HepG2 (cell line): Measurements from ENCODE around the gene ZNF33B. TPM values are rescaled to one million over a fixed set of nuclear protein-coding genes. Genes with fewer than 3 reads are reported as not detected.

Experiments used
- ATAC-seq: fragments of 200-7000 bp; cut with Tn5 transposase; 3 replicates; pipeline ENCODE4 v1.9.1; 2020; ENCODE audit warnings: mild to moderate bottlenecking, moderate library complexity
- BruUV-seq: library from RNA; stranded (reverse); fragments of 400-500 nt; replicated peaks from 2 replicates; lab custom pipeline; 2021; lab: Mats Ljungman, UMichigan
- CTCF ChIA-PET: fragments of 300-600 bp; formaldehyde crosslinking; extraction: SDS; loops from one replicate; lab custom pipeline; 2021; ENCODE audit warnings: low total read pairs, inconsistent platforms, low intra/inter-chr PET ratio; lab: Yijun Ruan, JAX
- POLR2A ChIA-PET: fragments of 350-600 bp; sonication (Branson Sonifier 250); formaldehyde crosslinking; loops from one replicate; lab custom pipeline; 2020; ENCODE audit warnings: antibody characterized with exemption, inconsistent platforms; lab: Yijun Ruan, JAX
- DNase-seq: peaks from one replicate; pipeline ENCODE4 v3.0.0-alpha.2; 2015; ENCODE audit warnings: low spot score
- FAIRE-seq: peaks from 3 replicates; lab custom pipeline; 2011; peaks lifted over from hg19 to GRCh38; lab: Jason Lieb, UNC
- H2AFZ ChIP-seq: one replicate; pipeline ENCODE4 v1.6.1; 2011; ENCODE audit warnings: low read length, inconsistent platforms
- H3K27ac ChIP-seq: fragments of 300-600 bp; 3 replicates; pipeline ENCODE4 v1.8.0; 2011; ENCODE audit warnings: mixed run types, mild to moderate bottlenecking, mixed read lengths, low read length, inconsistent platforms; ENCODE audit not compliant: insufficient read depth; ENCODE audit errors: extremely low read length
- H3K27me3 ChIP-seq, 2 experiments: fragments of 200-600 bp in 1 of 2; 2 replicates in 1 of 2; 3 replicates in 1 of 2; pipeline versions ENCODE4 v1.6.0 to v1.8.0; 2011; ENCODE audit warnings: low read length in 2 of 2, mild to moderate bottlenecking in 2 of 2, moderate library complexity in 2 of 2, inconsistent platforms in 1 of 2; ENCODE audit not compliant: insufficient read depth in 2 of 2, control insufficient read depth in 1 of 2
- H3K36me3 ChIP-seq, 2 experiments: fragments of 200-600 bp in 1 of 2; replicated peaks in 1 of 2; 2 replicates in 1 of 2; 3 replicates in 1 of 2; pipeline versions ENCODE4 v1.5.1 to v1.8.0; 2011; ENCODE audit warnings: low read length in 2 of 2, inconsistent platforms in 1 of 2; ENCODE audit not compliant: insufficient read depth in 2 of 2, control insufficient read depth in 1 of 2
- H3K4me1 ChIP-seq: 2 replicates; pipeline ENCODE4 v1.5.1; 2012; ENCODE audit warnings: low read length, inconsistent platforms; ENCODE audit not compliant: insufficient read depth
- H3K4me2 ChIP-seq: 2 replicates; pipeline ENCODE4 v1.6.0; 2011; ENCODE audit warnings: low read depth, low read length, inconsistent platforms
- H3K4me3 ChIP-seq, 3 experiments: fragments of 200-600 bp in 1 of 3; sonication (generic), shearing (Covaris generic) in 1 of 3; replicated peaks in 1 of 3; 2 replicates each; pipeline ENCODE4 v1.5.1; 2011 to 2016; ENCODE audit warnings: low read length in 3 of 3, inconsistent platforms in 2 of 3, low read depth in 2 of 3, mild to moderate bottlenecking in 2 of 3, control low read depth in 1 of 3, mixed read lengths in 1 of 3; ENCODE audit not compliant: insufficient read depth in 1 of 3
- H3K79me2 ChIP-seq: one replicate; pipeline ENCODE4 v1.6.1; 2011; ENCODE audit warnings: low read length, inconsistent platforms; ENCODE audit not compliant: insufficient read depth
- H3K9ac ChIP-seq: 2 replicates; pipeline ENCODE4 v1.6.0; 2011; ENCODE audit warnings: mild to moderate bottlenecking, low read depth, low read length, inconsistent platforms; ENCODE audit not compliant: insufficient read depth
- H3K9me3 ChIP-seq: 2 replicates; pipeline ENCODE4 v1.5.1; 2012; ENCODE audit warnings: mild to moderate bottlenecking, low read length
- H4K20me1 ChIP-seq: 2 replicates; pipeline ENCODE4 v1.6.0; 2011; ENCODE audit warnings: inconsistent platforms, mild to moderate bottlenecking, low read length, moderate library complexity; ENCODE audit not compliant: insufficient read depth
- ASH2L ChIP-seq: fragments of 300-600, 200-600 bp; sonication (generic); IDR thresholded peaks from 2 replicates; pipeline ENCODE4 v1.7.0; 2017; ENCODE audit warnings: low read depth, mild to moderate bottlenecking, moderate library complexity, mixed read lengths, low read length; ENCODE audit not compliant: insufficient read length
- RNF2 ChIP-seq: fragments of 450-650 bp; conservative IDR thresholded peaks from 2 replicates; pipeline ENCODE4 v1.6.1; 2016; ENCODE audit warnings: low read depth
- ZBTB1 ChIP-seq: sonication (generic); formaldehyde crosslinking; IDR thresholded peaks from 2 replicates; pipeline ENCODE4 v1.4.0; 2020; ENCODE audit warnings: missing genetic modification reagents, borderline replicate concordance
- ZBTB38 ChIP-seq: sonication (generic); formaldehyde crosslinking; IDR thresholded peaks from 2 replicates; pipeline ENCODE4 v1.5.1; 2020; ENCODE audit warnings: mild to moderate bottlenecking, missing genetic modification reagents
- ZFP1 ChIP-seq: IDR thresholded peaks from 2 replicates; pipeline ENCODE4 v1.6.1; 2016
- ZNF280B ChIP-seq: sonication (generic); formaldehyde crosslinking; IDR thresholded peaks from 2 replicates; pipeline ENCODE4 v1.5.0; 2020; ENCODE audit warnings: missing genetic modification reagents, mild to moderate bottlenecking, borderline replicate concordance
- WGBS: methylation state at CpG from one replicate; pipeline ENCODE4 v1.1.6; 2017; ENCODE audit warnings: low lambda C conversion rate; 5-methylcytosine and 5-hydroxymethylcytosine counted together
- in situ Hi-C: cut with HindIII; loops from 2 replicates; pipeline ENCODE4 v1.10.0; 2017; ENCODE audit warnings: low pct_unique_long_range_greater_than_20kb; ENCODE audit not compliant: extremely low pct_ligation_motif_present
- intact Hi-C: fragments of 100-400 bp; cut with micrococcal nuclease; formaldehyde crosslinking; loops from one replicate; pipeline ENCODE4 v1.10.0; 2022; ENCODE audit not compliant: unreplicated experiment
- polyA plus RNA-seq, 8 experiments: library from polyadenylated mRNA; depleted of rRNA in 3 of 8; stranded (reverse) in 7 of 8; unstranded in 1 of 8; fragments of >200 nt; fragmentation: Illumina TruSeq in 4 of 8; extraction: Trizol in 4 of 8; gene quantifications; 2 replicates each; pipeline versions ENCODE4 v1.2.1 to v1.2.3, GENCODE V29; 2011 to 2016; ENCODE audit warnings: low read depth in 4 of 8, missing spikeins in 1 of 8, mixed read lengths in 1 of 8; ENCODE audit not compliant: insufficient read depth in 1 of 8
- total RNA-seq, 5 experiments: library from RNA; depleted of rRNA; stranded (reverse); fragments of >200 nt; fragmentation: Illumina TruSeq; extraction: Trizol; gene quantifications; 2 replicates each; pipeline ENCODE4 v1.2.3, GENCODE V29; 2016; ENCODE audit warnings: low read depth in 1 of 5
- TF ChIP-seq, protein P1 (sequence below): sonication (generic); formaldehyde crosslinking; IDR thresholded peaks from 2 replicates; pipeline ENCODE4 v1.4.0; 2020; ENCODE audit warnings: mild to moderate bottlenecking, missing genetic modification reagents

ZNF33B gene
- total and polyA plus RNA-seq, 2 of the 13 experiments (the other 11 are each of a cell fraction or from before 2014, with no cell fraction given), result 18.4 to 23.5 TPM

GRCh38 chr10:42615419-42615818 is 23.0 kb downstream of the ZNF33B start (continued):
- no peak for TF ChIP-seq ZNF280B (CRISPR knock-in tag)
- no peak for TF ChIP-seq ASH2L
- TF ChIP-seq ZFP1 (CRISPR knock-in tag), result no peak
- TF ChIP-seq ZBTB1 (CRISPR knock-in tag), result no peak
- TF ChIP-seq, all 625 proteins: peak for 0

DNA sequence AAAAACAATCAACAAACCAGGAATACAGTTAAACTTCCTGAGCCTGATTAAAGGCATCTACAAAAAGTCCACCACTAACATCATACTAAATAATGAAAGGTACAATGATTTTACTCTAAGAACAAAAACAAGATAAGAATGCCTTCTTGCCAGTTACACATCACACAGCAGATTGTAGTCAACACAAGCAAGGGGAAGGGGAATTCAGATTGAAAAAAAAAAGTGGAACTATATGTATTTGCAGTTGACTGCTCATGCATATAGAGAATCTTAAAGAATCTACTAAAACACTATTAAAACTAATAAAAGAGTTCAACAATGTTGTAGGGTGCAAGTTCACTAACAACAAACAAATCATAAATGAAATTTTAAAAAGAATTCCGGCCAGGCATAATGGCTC is 28.5 kb downstream of the ZNF33B start:
- intact Hi-C loops, result no loop called here
- H4K20me1 ChIP-seq, result no peaks in the 10 kb centered on the region
- 96% methylated on average over 1 of the region's 1 CpG for WGBS
- BruUV-seq, result no TSS peak
- H2AFZ ChIP-seq, result no peak overlapping the region
- H3K4me3 ChIP-seq, result no peak overlapping the region
- no peak for DNase-seq
- H3K9ac ChIP-seq, result no peak overlapping the region
- H3K36me3 ChIP-seq, result peaks cover 1 to 10% of the 10 kb centered on the region in 2 experiments; a peak in 4 of 5 replicates
- TF ChIP-seq ZBTB38 (CRISPR knock-in tag) (no peak), RNF2 (no peak)
- TF ChIP-seq, protein P1, sequence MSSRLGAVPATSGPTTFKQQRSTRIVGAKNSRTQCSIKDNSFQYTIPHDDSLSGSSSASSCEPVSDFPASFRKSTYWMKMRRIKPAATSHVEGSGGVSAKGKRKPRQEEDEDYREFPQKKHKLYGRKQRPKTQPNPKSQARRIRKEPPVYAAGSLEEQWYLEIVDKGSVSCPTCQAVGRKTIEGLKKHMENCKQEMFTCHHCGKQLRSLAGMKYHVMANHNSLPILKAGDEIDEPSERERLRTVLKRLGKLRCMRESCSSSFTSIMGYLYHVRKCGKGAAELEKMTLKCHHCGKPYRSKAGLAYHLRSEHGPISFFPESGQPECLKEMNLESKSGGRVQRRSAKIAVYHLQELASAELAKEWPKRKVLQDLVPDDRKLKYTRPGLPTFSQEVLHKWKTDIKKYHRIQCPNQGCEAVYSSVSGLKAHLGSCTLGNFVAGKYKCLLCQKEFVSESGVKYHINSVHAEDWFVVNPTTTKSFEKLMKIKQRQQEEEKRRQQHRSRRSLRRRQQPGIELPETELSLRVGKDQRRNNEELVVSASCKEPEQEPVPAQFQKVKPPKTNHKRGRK (CRISPR knock-in tag), result no peak
- H3K4me1 ChIP-seq, result no peaks in the 10 kb centered on the region
- in situ Hi-C loops, result no loop called here
- H3K79me2 ChIP-seq, result no peaks in the 10 kb centered on the region
- H3K27me3 ChIP-seq, result no peaks in the 10 kb centered on the region
- H3K9me3 ChIP-seq, result no peaks in the 10 kb centered on the region
- CTCF ChIA-PET, result no interaction called here
- no peak overlapping the region for H3K4me2 ChIP-seq
- no peak for ATAC-seq
- FAIRE-seq, result no peak
- H3K27ac ChIP-seq, result no peak overlapping the region
- POLR2A ChIA-PET, result no interaction called here
